HG03095 (cell line): ENCODE measurements around the gene HSD11B1.

ENCODE experiments used
- ATAC-seq: cut with Tn5 transposase; IDR thresholded peaks from one replicate; pipeline ENCODE4 v1.9.1; 2021; ENCODE audit warnings: moderate library complexity; ENCODE audit not compliant: unreplicated experiment

The HSD11B1 gene

DNA sequence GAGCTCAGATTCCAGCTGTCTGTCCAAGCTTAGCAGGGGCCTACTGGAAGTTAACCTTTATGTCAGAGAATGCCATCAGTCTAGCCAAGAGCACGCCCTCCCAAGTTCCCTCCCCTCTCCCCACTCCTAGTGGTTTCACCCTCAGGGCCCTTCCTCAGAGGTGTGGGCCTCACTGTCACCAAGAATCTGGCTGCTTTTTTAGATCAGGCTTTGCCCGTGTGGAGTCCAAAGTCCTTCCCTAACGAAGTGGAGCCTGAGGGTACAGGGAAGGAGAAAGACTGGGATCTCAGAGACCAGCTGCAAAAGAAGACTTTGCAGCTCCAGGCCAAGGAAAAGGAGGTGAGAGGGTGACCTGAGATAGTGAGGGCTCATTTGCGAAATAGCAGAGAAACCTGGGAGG, 75.6 kb downstream of the HSD11B1 start:
- no peak for ATAC-seq

DNA sequence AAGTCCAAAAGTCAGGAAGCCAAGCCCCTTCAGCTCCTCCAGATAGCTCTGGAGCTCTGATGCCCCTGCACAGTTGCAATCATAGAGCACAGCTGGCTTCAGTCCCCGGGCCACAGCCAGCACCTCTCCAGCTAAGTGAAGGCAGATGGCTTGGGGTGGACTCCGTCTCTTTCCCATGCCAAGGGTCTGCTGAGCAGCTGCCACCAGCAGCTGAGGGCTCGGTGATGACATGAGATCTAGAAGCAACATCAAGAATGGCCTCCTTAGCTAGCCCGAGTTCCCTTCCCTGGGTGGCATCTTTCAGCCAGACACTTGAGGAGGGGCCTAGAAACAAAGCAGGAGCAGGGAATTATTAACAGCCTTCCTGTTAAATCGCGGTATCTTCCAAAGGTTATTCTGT, 78.7 kb downstream of the HSD11B1 start:
- no peak for ATAC-seq
